Measurements from ENCODE around the gene CDH12.
A peak's percentile ranks its signal among the peaks of the same experiment; 100 is the strongest.
"Not testable (repeated sequence)": the region's sequence is repeated elsewhere in the genome, so short reads cannot be mapped to it uniquely, and the experiment has no call there.

Gene CDH12

DNA sequence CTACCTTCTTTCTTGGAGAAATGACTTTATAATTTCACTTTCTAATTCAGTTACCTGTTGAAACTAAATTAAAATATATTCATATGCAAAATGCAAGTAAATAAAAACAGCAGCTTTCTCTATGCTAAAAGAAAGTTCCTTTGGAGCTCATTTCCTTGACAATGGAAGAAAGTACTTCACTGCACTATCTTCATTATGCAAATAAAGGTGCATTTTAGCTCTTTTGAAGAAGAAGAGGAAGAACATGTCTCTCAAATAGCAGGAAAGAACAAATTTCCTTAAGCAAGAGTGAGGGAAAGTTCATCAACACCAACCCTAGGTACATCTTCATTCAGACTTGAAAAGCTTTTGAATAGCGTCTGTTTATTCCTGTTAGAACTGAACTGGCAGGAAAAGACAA, 901.6 kb downstream of the CDH12 start:
- not testable (repeated sequence) for H3K4me3 ChIP-seq (ENCODE audit: low read depth, low read length); H3K4me1 ChIP-seq; H3K9me3 ChIP-seq; DNase-seq; H3K27me3 ChIP-seq; H3K36me3 ChIP-seq

DNA sequence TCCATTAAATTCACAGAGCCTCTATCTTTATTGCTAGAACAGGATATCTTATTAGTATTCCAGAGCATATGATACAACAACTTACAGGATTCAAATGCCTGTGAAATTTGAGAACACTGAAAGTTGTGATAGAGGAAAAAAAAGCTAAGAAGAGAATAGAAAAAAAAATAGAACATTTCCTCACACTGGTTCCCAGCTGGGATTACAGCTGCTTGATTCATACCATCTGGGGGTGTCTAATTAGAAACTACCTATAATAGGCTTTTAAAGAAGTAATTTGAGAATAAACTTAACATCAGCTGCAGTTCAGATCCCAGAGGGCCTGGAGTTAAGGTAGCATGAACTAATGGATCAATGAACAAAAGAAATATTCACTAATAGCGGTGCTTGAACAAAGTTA, 922.0 kb downstream of the CDH12 start:
- DNase-seq, result no peak

DNA sequence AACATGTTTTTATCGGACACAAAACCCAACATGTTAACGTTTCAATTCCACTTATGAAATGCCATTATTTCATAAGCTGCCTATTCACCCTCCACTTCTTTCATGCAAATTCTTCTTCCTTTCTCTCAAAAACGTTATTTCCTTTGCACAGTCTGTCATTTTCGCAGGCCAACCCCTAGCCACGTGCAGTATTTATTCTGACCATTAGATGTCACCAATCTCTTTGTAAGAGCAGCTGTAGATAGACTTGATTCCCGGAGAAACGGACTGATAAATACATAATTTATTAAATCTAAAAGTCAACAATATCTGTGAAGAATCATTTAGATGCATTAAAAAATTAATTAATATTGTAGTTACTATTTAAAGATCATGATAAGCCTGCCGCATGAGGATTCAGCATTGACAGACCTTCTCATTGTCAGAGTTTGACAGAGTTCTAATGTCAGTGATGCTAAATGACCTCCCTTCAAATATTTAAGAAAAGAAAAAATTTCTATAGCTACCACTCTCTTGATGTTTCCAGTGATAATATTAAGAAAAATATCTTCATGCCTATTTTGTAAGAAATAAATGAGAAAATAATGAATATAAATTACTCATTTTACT, 933.6 kb downstream of the CDH12 start:
- Histone ChIP-seq H3K36me3 (no peaks in the 10 kb centered on the region), H3K4me3 (ENCODE audit: low read depth, low read length) (no peak overlapping the region), H3K4me1 (no peaks in the 10 kb centered on the region), H3K9me3 (no peaks in the 10 kb centered on the region), H3K27me3 (no peaks in the 10 kb centered on the region; the same call in 1 of the 2 replicates)
- TF ChIP-seq, protein P1, sequence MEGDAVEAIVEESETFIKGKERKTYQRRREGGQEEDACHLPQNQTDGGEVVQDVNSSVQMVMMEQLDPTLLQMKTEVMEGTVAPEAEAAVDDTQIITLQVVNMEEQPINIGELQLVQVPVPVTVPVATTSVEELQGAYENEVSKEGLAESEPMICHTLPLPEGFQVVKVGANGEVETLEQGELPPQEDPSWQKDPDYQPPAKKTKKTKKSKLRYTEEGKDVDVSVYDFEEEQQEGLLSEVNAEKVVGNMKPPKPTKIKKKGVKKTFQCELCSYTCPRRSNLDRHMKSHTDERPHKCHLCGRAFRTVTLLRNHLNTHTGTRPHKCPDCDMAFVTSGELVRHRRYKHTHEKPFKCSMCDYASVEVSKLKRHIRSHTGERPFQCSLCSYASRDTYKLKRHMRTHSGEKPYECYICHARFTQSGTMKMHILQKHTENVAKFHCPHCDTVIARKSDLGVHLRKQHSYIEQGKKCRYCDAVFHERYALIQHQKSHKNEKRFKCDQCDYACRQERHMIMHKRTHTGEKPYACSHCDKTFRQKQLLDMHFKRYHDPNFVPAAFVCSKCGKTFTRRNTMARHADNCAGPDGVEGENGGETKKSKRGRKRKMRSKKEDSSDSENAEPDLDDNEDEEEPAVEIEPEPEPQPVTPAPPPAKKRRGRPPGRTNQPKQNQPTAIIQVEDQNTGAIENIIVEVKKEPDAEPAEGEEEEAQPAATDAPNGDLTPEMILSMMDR (IDR thresholded peaks at IDR 0.05; ENCODE audit: low read depth, low read length), result peak; percentile 80
- DNase-seq, result peak; percentile 21

More for the DNA sequence above, 922.0 kb downstream of the CDH12 start:
- Histone ChIP-seq H3K4me1 (no peaks in the 10 kb centered on the region), H3K9me3 (no peaks in the 10 kb centered on the region), H3K36me3 (no peaks in the 10 kb centered on the region), H3K27me3 (no peaks in the 10 kb centered on the region), H3K4me3 (ENCODE audit: low read depth, low read length) (no peak overlapping the region)
- TF ChIP-seq, protein P1 (IDR thresholded peaks at IDR 0.05; ENCODE audit: low read depth, low read length), result no peak

DNA sequence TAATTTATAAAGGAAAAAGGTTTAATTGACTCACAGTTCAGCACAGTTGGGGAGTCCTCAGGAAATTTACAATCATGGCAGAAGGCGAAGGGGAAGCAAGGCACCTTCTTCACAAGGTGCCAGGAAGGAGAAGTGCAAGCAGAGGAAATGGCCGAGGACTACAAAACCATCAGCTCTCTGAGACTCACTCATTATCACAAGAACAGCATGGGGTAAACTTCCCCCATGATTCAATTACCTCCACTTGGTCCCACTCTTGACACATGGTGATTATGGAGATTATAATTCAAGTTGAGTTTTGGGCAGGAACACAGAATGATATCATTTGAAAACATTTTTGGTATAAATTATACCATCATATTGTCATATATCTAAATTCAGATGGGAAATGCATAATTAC, 934.7 kb downstream of the CDH12 start:
- Histone ChIP-seq H3K4me3 (ENCODE audit: low read depth, low read length) (no peak overlapping the region), H3K27me3 (no peaks in the 10 kb centered on the region; the same call in 1 of the 2 replicates), H3K9me3 (no peaks in the 10 kb centered on the region), H3K36me3 (no peaks in the 10 kb centered on the region), H3K4me1 (no peaks in the 10 kb centered on the region)
- TF ChIP-seq, protein P1 (IDR thresholded peaks at IDR 0.05; ENCODE audit: low read depth, low read length), result no peak
- DNase-seq, result no peak

DNA sequence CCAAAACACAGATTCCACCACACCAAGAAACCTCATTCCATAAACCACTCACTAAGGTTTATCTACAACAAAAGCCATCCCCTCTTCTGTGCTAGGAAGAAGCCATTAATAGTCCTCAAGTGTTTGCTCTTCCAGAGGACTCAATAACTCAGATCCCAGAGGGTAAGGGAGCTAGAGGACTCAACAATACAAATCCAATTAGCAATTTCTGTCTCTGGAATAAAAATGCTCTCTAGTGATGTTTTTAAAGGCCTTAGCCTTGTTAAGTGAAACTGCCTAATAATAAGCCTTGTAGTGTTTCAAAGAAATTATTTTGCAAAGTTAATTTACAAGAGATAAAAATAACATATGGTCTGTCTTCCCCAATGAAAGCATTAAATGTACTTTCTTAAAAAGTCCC, 942.4 kb downstream of the CDH12 start:
- H3K9me3 ChIP-seq, result no peaks in the 10 kb centered on the region
- H3K36me3 ChIP-seq, result no peaks in the 10 kb centered on the region
- no peak overlapping the region for H3K4me3 ChIP-seq (ENCODE audit: low read depth, low read length)
- TF ChIP-seq, protein P1 (IDR thresholded peaks at IDR 0.05; ENCODE audit: low read depth, low read length), result no peak
- DNase-seq, result no peak
- H3K27me3 ChIP-seq, result no peaks in the 10 kb centered on the region; the same call in 1 of the 2 replicates
- no peaks in the 10 kb centered on the region for H3K4me1 ChIP-seq

DNA sequence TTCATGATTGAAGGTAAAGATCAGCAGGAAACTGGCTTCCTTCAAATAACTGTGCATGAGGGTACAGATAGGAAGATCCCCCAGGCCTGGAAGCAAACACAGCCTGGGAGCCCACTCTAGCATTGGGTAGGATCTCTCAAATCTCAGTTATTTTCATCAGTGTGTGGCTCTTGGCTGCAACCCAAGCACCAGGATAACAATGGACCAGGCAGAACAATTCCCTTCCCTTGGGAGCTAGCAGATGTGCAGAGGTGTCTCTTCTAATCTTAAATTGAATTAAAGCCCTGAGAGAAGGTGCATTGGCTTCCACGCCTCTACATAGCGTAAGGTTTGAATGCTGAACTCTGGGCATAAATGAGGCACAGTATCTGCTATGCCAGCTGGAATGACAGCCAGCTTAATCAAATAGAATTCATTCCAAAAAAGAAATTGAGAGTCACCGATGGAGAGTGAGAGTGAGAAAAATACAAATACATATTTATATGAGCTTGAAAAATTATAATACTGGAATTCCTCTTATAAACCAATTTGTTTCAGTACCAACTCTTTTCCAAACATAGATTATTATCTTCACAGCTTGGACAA, 957.3 kb downstream of the CDH12 start:
- H3K36me3 ChIP-seq, result no peaks in the 10 kb centered on the region
- H3K27me3 ChIP-seq, result peaks cover 4% of the 10 kb centered on the region; the same call in 1 of the 2 replicates
- H3K9me3 ChIP-seq, result no peaks in the 10 kb centered on the region
- TF ChIP-seq, protein P1 (IDR thresholded peaks at IDR 0.05; ENCODE audit: low read depth, low read length), result no peak
- no peak for DNase-seq
- H3K4me3 ChIP-seq (ENCODE audit: low read depth, low read length), result no peak overlapping the region
- no peaks in the 10 kb centered on the region for H3K4me1 ChIP-seq

Measured in BE2C (cell line).